Stimulated activated CD8-positive, alpha-beta memory T cell treated with anti-CD3 and anti-CD28 coated beads, Interleukin-15, amount 100 ng/mL, for 24 hours (primary cell): ENCODE measurements around the gene DLG1.

Experiments used
- DNase-seq: peaks from one replicate; pipeline ENCODE4 v3.0.0-alpha.2; 2020; ENCODE audit warnings: low read depth

Gene DLG1

DNA sequence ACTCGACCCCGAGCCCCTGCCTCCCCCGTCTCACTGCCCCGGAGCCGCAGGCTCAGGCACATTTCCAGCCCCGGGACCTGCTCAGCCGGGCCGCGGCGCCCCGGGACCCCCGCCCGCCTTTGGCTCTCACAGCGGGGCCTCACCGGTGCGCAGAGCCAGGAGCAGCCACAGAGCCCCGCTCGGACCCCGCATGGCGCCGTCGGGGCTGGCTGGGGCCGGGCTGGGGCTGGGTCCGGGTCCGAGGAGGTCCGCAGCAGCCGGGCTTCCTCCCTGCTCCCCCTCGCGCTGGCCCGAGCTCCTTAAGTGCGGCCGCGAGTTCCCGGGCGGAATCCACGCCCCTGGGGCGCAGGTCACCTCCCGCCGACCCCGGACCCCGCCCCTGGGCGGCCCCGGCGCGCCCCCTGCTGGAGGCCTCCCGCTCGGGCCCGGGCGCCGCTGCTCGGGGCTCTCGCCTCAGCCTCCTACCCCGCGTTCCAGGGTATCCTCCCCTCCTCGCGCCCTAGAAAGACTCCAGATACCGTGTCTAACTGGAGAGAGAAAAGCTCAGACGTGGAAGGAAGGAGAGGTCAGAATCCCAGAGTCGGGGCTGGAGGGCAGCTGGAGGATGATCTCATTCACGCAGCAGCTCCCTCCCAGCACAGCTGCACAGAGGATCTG lies 268.8 kb downstream of the DLG1 start, which contains the start of gene MELTF:
MELTF (minus strand) TSS at position 307 of the 657 bp plus-strand sequence; CDS start at position 192, 115 bp downstream.
- peak; percentile 48 for DNase-seq

DNA sequence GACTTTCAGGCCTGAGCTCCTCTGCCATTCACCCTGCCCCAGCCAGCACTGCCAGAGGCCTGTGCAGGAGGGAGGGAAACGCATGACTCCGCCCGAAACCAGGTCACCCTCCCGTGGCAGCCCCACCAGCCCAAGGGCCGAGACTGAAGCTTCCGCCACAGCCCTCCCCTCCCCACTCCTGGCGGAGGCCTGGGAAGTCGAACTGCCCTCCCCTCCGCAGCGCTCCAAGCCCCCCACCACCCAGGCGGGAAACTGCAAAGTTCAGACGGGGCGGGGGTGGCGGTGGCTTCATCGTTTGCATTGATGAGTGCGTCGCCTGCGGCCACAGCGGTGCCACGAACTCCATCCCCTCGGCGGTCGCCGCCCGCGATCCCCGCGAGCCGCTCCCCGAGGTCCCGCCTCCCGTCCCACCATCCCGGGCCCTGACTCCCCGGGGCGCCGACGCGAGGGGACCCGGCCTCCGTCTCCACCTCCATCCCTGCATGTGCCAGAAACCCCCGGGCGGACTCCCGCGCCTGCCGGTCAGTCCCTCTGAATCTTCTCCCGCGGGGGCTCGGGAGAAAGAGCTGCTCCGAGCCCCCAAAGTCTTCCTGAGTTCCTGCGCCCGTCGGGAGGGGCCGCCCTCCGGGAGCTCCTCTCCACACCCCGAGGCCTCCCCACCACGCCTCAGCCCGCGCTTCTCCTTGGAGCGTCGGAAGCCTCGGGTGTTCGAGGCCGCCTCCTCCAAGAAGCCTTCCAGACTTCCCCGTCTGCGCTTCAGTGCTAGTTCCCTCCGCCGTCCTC lies 269.5 kb downstream of the DLG1 start:
- no peak for DNase-seq

DNA sequence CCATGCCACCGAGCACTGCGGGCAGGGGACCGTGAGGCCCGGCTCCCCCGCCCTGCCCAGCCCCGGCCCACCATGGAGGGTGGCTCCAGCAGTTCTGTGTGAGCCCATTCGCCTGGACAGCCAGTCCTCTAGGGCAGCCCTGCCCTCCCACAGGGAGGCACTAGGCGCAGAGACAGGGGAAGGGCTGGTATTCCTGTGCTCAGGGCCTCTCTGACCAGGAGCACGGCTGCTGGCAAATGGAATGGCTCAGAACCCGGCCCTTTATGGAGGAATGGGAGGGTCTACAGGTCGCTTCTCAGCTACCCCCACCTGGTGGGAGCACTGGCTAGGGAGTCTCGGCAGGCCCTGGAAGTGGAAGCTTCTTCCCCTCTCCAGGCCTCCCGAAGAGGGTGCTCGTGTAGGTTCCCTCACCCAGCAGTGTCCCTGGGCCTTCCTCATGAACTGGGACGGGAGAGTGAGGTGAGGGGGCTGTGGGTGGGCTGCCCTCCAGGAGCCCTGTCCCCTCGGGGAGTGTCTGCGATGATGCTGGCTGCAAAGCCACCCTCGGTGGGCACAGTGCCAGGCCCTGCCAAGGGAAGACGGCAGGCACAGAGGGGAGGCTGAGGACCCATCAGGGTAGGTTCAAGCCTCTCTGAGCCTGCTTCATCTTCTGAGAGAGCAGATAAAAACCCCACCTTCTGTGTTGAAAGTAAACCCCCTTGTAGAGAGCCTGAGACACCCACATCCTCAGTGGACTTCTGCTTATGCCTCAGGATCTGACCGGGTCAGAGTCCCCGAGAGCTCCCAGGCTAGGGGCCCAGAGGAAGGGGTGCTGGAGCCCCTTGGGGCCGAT lies 270.3 kb downstream of the DLG1 start:
- no peak for DNase-seq

DNA sequence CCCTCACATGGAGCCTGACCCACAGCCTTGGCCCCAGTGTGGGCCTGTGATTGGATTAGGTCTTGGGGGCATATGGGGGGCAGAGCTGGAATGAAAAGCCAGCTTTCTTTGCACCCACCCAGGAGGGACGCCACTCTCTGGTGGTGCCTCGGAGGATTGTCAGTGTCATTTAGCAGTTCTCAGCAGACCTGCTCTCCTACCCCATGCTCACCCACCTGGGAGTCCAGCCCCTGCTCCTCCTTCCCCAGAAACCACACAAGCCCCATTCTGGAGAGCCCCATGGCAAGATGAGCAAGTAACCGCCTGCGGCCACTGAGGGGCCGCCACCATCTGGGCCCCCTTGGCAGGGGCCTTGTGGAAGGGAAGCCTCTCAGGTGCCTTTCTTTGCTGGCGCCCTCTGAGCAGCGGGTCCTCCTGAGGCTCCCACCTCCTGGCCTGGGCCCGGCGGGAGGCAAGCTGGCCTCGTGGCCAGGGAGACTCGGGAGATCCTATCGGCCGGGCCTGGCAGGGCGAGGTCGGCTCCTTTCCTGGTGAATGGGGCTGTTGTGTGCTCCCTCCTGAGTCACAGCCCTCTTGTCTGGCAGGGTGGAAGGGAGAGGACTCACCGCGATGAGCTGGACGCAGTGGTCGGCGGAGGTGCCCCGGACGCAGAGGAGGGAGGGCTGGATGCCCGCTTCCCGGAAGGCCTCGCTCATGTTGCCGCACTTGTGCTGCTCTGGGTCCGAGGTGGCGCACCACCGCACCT lies 271.1 kb downstream of the DLG1 start:
- DNase-seq, result no peak

DNA sequence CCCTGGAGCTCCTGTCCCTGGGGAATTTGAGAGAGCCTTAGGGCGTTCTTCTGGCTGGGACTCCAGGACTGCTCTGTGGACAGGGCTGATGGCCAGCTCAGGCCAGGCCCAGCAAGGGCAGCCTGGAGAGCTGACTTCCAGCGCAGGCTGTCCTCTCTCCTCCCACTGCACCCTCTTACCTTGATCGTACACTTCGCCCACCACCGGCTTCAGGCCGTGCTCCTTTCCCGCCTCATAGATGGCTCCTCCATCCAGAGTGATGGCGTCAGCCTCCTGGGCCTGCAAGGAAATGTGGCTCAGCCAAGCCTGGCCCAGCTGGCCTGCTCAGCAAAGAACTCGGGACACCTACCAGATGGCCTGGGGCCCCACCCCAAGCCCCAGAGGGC lies 271.9 kb downstream of the DLG1 start:
- no peak for DNase-seq

DNA sequence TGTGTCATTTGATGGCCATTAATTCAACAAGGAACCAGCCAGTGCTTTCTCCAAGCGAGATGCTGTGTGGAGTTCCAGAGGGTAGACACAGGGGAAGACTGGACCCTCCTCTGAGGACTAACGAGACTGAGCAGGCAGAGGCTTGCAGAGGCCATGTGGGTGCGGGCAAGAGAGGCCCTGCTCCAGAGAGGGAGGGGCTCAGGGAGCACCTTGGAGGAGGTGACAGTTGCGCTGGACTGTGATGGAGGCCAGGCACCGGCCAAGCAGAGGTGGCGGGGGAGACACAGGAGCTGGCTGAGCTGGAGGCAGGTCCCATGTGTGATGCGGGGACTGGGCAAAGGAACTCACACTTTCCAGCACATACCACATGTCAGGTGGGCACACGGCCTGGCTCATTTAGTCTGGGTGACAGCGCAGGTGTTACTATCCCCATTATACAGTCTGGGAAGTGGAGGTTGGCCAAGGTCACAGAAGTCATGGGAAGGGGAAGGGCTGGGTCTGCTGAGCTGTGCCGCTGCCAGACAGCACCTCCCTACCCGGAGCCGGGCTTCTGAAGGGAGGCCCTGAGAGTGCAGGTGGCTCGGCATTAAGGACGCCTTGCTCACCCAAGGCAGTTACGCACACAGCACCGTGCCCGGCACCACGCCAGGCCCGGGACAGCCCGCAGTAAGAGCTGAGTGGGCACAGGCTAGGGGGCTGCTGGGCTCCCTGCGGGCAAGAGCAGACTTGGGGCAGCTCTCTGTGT lies 272.5 kb downstream of the DLG1 start:
- DNase-seq, result no peak

DNA sequence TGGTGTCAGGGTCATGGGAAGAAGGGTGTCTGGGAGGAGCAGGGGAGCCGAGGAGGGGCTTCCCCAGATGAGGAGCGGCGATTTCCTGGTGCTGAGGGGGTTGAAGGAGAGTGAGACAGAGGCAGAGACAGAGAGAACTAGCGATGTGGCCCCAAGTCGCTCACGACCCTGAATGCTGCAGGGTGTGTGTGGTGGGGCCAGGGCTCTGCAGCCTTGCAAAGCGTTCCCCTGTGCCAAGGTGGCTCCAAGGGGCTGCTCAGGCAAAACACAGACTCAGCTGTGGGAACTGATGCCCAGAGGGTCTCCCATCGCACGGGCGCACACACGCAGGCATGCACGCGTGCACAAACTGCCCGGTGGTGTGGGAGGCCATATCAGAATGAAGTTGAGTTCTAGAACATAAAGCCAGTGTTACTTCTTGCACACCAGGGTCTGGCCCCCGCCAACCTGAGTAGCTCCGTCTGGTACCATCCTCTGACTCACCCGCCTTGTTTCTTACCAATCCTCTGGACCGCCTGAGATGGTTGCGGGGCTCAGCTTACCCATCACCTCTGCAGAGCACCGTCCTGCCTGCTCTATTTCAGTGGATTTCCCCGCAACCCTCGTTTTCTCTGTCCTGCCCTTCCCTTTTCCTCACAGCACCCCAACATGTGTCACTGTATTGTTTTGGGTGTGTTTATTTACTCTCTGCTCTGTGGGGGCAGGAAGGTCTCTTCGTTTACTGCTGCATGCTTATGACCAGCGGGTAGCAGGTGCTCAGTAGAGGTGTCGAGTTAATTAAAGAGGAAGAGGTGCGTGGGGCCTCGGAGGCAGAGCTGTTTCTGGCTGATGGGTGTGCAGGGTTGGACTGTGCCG lies 273.3 kb downstream of the DLG1 start:
- no peak for DNase-seq

DNA sequence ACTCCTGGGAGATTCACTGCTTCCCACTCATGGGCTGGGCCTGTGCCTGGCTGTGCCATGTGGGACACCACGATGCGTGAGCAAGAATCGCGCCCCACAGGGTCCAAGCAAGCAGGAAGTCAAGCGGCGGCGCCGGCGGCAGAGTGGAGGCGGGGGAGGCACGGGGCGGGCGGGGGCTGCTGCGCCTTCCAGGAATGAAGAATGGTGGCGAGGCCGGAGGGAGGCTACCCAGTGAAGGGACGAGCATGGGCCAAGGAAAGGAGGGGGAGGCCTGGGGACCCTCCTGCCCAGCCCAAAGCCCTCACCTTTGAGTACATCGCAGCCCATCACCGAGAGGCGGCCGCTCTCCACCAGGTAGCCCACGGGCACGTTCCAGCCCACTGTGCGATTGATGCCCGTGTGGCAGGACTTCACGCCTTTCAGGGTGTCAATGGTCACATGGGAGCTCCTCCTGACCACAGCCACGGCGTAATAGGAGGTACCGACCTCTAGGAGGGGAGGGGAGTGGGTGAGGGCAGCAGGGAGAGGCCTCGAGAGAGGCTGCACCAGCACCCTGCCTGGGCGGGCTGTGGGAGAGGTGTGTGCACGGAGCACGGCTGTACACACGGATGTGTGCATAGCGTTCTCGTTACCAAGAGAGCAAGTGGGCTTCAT lies 274.3 kb downstream of the DLG1 start:
- no peak for DNase-seq

DNA sequence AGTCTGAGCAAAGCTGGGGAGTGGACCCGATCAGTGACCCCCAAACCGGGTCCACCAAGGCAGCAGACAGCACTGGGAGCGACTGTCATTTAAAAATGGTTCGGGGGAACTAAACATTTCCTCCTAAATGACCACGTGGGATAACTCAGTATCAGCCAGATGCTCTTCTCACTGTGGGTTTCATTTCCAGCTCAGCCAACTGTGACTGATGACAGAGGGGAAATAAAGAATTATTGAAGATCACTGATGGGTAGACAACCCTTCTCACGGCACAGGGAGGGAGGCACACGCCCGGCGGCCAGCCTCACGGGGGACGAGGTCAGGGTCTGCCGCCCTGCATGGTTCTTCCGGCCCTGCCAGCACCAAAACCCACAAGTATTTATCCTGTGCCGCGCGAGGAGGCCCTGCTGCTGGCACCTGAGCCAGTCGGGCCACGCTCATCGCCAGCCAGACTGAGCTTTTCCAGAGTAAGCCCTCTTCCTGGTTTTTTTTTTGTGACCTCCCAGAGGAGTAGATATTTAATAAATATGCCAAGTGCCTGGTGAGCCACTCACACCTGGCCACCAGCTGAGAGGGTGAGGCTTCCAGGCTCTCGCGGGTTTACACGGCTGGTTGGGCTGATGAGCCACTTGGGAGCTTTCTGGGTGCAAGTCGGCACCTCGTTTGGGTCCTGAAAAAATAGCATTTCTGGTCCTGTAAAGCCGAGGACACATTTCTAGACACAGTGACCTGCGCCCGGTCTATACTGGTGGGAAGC lies 275.0 kb downstream of the DLG1 start:
- no peak for DNase-seq

DNA sequence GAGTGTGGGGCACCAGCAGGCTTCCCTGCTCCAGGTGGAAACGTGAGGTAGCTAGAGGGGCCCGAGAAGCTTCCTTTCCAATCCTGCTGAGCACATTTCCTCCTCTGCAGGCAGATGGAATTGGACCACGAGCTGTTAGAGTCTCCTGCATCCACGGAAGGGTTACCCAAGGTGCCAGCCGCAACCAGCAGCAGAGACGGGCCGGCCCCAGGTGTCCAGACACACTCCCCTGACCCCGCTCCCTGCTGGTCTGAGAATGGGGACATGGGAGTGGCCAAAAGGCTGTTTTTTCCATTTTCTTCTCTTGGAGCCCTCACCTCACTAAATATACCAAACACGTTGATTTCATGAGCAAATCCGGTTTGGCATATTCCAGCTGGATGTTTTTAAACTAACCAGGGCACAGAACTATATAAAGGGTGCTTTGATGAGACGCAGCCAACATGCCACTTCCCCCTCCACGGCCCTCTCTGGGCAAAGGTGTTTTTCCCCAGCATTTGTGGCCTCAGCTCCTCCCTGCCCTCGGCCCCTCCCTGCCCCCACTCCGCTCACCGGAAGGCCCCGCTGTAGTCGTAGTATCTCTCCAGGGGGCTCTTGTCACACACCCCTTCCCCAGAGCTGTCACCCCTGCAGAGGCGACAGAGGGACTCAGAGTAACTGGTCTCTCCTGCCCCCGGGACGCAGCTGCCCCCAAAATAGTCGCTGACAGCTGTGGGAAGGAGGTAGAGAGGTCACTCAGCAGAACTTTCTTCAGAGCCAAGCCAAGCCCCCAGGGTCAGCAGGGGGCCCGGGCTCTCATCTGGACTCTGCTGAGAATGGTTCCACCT lies 275.8 kb downstream of the DLG1 start:
- no peak for DNase-seq

DNA sequence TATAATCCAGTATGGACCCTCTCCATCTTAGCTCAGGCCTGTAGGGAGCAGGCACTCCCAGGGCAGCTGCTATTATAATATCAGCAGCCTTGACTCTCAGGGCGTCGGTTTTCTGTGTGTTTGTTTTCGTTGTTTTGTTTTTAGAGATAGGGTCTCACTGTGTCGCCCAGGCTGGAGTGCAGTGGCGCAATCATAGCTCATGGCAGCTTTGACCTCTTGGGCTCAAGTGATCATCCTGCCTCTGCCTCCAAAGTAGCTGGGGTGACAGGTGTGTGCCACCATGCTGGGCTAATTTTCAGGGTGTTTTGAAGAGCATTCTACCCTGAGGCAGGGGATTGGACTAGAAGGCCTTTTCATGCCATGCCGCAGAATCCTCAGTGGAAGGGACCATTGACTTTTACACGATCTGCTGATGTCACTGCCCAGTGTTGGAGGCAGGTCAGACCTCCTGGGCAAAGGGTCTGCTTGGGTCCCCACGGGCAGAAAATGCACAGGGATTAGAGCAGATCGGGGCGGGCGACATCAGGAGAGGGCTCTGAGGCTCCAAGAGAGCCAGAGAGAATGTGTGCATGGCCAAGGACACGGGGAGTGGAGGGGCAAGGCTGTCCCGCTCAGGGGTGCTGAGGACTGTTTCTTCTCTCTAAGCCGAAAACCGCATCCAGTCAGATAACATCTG lies 276.5 kb downstream of the DLG1 start:
- DNase-seq, result no peak

DNA sequence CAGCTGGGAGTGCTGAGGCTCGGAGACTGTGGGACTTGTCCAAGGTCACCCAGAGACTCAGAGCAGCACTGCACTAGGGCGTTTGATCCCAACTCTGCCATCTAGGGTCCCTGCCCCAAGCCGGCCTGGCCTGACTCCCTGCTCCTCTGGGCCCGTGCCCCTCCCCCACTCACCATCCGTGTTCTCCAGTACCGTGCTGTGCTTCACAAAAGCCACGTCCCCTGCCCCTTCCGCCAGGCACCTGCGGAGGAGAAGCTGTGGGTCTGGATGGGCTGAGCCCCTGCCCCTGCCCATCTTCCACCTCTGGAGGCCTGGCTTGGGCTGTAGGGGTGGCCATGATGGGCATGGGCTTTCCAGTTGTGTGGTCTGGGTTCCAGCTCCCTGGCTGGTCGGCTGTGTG lies 277.2 kb downstream of the DLG1 start:
- DNase-seq, result no peak

DNA sequence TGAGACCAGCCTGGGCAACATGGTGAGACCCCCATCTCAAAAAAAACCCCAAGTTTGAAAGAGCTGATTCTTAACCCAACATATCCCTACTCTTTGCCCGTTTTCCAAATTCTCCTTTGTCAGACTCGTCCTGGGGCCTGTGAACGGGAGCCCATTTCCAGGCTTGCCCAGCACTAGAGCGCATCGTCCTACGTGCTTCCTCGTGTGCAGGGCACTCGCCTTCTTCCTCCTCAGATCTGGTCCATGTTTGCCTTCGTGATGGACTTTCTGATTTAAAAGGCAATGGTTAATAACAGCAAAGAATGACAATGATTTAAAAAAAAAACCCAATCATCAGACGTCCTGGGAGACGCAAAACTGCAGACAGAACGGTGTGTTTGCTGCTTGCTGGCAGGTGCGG lies 278.9 kb downstream of the DLG1 start:
- DNase-seq, result no peak

DNA sequence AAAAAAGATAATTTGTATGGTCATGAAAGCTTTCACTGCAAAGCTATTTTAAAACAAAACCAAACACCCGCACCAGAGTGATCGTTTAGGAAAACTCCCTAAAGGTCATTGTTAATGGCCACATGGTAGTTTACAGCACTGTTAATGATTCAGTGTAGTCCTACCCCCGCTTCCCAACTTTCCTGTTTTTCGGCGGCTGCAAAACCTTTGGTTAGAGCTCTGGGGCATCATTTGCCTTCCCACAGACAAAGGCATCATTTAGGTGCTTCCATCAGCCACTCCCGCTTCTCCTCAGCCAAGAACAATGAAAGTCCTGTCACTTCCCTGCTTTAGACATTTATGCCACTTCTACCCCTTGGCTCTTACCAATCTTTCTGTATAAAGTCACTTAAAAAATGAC lies 279.4 kb downstream of the DLG1 start:
- DNase-seq, result no peak

DNA sequence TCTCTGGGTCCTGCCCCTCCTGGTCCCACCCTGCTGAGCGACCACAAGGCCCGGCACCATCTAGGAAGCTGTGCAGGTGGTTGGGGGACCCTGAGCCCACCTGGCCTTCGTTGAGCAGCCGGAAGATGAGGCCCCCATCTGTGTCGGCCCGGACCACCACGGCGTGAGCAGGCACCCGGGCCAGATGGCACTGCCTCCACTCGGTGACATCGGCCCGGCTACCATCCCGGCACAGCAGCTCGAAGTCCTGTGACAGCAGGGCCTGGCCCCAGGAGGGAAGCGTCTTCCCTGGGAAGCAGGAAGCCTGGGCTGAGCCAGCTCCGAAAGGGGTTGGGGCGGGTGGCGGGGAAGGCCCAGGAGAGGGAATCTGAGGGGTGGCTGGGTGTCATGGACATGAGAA lies 281.4 kb downstream of the DLG1 start:
- DNase-seq, result no peak

DNA sequence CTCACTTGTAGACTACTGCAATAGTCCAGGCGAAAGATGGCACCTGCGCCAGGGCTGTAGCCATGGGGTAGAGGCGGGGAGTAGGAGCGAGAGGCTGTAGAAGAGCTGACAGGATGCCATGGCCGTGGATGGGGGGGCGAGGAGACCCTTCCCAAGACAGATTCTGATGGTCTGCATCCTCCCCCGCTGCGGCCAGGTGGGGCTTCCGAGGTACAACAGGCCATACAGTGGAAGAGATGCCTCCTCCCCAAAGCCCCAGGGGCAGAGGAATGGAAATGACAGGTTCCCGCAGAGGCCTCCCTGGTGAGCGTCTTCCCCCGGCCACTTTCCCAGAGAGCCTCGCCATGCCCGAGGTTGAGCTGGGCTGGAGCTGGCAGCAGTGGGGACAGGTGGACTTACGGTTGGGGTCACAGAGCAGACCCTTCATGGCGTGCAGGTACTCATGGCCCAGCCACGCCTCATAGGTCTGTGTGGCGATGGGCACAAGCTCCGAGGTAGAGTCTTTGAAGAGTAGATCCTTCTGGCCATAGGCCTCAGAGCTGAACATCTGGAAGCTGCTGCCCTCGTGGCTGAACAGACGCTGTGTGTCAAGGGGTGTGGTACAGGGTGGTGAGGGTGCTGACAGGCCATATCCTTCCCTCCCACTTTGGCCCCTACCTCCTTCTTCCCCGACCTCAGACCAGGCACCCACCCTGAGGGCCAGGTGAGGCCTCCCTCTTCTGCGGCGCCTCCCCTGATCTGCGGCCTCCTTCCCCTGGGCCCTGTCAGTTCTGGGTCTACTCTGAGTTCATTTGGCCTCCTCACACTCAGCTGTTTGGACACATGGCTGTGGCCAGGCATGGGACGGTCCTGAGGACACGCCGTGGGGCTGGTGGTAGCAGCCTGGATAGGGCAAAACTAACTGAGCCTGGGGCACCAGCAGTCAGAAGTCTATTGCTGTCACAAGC lies 282.3 kb downstream of the DLG1 start:
- no peak for DNase-seq
